ENCODE measurements around the gene RBM41. TPM values are rescaled to one million over a fixed set of nuclear protein-coding genes. Genes with fewer than 3 reads are reported as not detected.
A peak's percentile ranks its signal among the peaks of the same experiment; 100 is the strongest.

Gene RBM41
- total and polyA plus RNA-seq, 9 of the 15 experiments (the other 6 are each of a cell fraction or from before 2014, with no cell fraction given): 11.6 to 51.8 (median 27.9) TPM

- TF ChIP-seq ZNF134 (CRISPR knock-in tag; conservative IDR thresholded peaks at IDR 0.05) (no peak), MAFK (IDR thresholded peaks at IDR 0.05; ENCODE audit: low read length) (peak; percentile 7; the same call in 1 of the 2 replicates), PKNOX1 (IDR thresholded peaks at IDR 0.05) (no peak), SMARCC2 (IDR thresholded peaks at IDR 0.05; ENCODE audit: low read depth) (peak; percentile 78; the same call in 1 of the 2 replicates), BRD9 (IDR thresholded peaks at IDR 0.05; ENCODE audit: low read depth, partially characterized antibody) (peak; percentile 47), ZNF511 (CRISPR knock-in tag; IDR thresholded peaks at IDR 0.05) (no peak), ETV1 (tag; conservative IDR thresholded peaks at IDR 0.05; ENCODE audit: low read depth) (no peak), BCOR (IDR thresholded peaks at IDR 0.05) (no peak), SMAD3 (CRISPR knock-in tag; conservative IDR thresholded peaks at IDR 0.05) (no peak), PHF8 (IDR thresholded peaks at IDR 0.05; ENCODE audit: borderline replicate concordance, low read length) (no peak), HOXB6 (CRISPR knock-in tag; IDR thresholded peaks at IDR 0.05; ENCODE audit: borderline replicate concordance) (no peak), SMAD2 (IDR thresholded peaks at IDR 0.05; ENCODE audit: low read depth, low read length) (no peak), FOXJ2 (tag; IDR thresholded peaks at IDR 0.05) (no peak), HNRNPLL (IDR thresholded peaks at IDR 0.05; ENCODE audit: low read depth, low read length, poor library complexity, severe bottlenecking) (no peak), ZNF175 (CRISPR knock-in tag; IDR thresholded peaks at IDR 0.05; ENCODE audit: low read depth) (no peak), ZNF124 (CRISPR knock-in tag; IDR thresholded peaks at IDR 0.05) (no peak), LARP7 (IDR thresholded peaks at IDR 0.05) (no peak), RERE (CRISPR knock-in tag; IDR thresholded peaks at IDR 0.05; ENCODE audit: borderline replicate concordance) (no peak), SRSF9 (IDR thresholded peaks at IDR 0.05; ENCODE audit: borderline replicate concordance, low read depth, low read length) (no peak), SFPQ (IDR thresholded peaks at IDR 0.05; ENCODE audit: low read depth, low read length) (no peak)
Measured at GRCh38 chrX:107135965-107136307, 17.3 kb upstream of the RBM41 start (continued).

Data from K562 (cell line).